ENCODE data around the gene CPAMD8.

Gene CPAMD8

GRCh38 chr19:17026706-17027534 lies at the start of gene CPAMD8:
Gene CPAMD8, minus strand, starts transcription at chr19:17026810. Its CDS starts 168 bp downstream, at chr19:17026642.
- DNase-seq = no peak

DNA sequence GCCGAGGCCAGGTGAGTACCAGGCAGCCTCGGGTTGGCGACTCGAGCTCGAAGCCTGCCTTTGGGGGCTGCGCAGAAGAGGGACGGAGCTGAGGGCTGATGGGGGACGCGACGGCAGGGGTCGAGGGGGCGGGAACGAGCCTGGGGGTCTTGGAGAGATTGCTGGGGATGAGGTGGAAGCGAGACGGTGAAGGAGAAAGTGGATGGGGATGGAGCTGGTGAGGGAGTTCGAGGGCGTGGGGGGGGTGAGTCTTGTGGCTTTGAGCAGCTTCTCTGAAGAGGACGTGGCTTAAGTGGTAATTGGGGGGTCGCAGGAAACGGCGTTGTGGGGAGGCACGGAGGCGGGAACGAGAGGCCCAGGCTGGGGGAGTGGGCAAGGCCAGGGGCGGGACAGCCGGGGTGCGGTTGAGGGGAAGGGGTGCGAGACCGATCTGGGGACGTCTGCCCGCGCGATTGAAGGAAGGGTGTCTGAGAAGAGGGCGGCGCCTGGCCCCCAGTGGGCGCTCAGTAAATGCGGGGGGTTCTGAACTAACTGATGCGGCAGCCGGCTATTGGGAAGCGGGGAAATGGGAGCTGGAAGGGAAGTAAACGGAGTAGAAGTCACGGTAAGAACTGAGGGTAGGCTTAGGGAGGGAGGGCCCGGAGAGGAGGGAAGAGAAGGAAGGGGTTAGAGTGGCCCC lies 49.4 kb upstream of the CPAMD8 start:
- DNase-seq = peak; percentile 37

- peak; percentile 99 for DNase-seq
Measured at GRCh38 chr19:17075035-17075863, 48.6 kb upstream of the CPAMD8 start, which contains the start of the genes HAUS8 and MYO9B. Gene HAUS8, minus strand, starts transcription at chr19:17075452. Its CDS starts 30 bp downstream, at chr19:17075422. Gene MYO9B, plus strand, starts transcription at chr19:17075777. Its CDS starts 25,941 bp downstream, at chr19:17101718.

GRCh38 chr19:17074634-17075034 lies 48.0 kb upstream of the CPAMD8 start:
- DNase-seq = no peak

GRCh38 chr19:17073869-17074633 lies 47.4 kb upstream of the CPAMD8 start:
- no peak for DNase-seq

- DNase-seq = no peak
Measured at GRCh38 chr19:17070912-17071311, 44.3 kb upstream of the CPAMD8 start.

- DNase-seq = no peak
Measured at GRCh38 chr19:17070421-17070820, 43.8 kb upstream of the CPAMD8 start.

GRCh38 chr19:17069193-17069592 lies 42.6 kb upstream of the CPAMD8 start:
- no peak for DNase-seq

- no peak for DNase-seq
Measured at GRCh38 chr19:17063428-17063827, 36.8 kb upstream of the CPAMD8 start.

DNA sequence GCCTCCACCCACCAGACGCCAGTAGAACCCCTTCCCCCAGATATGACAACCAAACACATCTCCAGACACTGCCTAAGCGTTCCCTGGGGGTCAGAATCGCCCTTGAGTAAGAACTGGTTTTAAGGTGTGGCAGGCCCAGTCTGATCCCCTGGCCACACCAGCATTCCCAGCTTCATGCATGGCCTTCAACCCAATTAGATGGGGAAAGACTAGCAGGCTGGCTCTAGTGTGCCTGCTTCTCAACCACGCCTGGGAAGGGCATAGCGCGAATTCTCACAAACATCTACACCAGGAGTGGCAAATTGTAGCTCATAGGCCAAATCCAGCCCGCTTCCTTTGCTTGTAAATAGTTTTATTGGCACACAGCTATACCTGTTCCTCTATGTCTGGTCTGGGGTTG lies 35.1 kb upstream of the CPAMD8 start:
- no peak for DNase-seq

DNA sequence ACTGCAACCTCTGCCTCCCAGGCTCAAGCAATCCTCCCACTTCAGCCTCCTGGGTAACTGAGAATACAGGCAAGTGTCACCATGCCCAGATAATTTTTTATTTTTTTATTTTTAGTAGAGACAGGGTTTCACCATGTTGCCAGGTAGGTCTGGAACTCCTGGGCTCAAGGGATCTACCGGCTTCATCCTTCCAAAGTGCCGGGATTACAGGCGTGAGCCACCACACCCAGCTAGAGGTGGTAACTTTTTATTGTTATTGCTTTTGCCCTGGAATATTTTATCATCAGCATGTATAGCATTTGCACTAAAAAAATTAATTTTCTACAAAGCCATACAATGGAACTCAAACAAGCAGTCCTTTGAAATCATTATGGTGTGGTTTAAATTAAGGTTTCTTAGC lies 34.6 kb upstream of the CPAMD8 start:
- DNase-seq = no peak

DNA sequence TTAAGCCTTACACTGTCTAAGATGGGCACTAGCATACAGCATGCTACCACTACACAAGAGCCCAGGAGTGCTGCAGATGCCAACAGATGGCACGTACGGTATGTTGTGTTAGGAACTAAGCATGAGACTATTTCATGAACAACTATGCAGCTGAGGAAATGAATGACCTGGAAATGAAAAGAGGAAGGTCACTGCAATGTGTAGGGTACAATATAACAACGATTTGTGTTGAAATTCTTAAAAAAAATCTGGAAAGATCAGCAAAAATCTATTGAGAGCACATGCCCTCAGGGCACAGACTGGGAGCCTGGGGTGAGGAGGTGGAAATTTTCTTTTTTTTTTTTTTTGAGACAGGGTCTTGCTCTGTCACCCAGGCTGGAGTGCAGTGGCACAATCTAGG lies 34.2 kb upstream of the CPAMD8 start:
- DNase-seq = no peak

DNA sequence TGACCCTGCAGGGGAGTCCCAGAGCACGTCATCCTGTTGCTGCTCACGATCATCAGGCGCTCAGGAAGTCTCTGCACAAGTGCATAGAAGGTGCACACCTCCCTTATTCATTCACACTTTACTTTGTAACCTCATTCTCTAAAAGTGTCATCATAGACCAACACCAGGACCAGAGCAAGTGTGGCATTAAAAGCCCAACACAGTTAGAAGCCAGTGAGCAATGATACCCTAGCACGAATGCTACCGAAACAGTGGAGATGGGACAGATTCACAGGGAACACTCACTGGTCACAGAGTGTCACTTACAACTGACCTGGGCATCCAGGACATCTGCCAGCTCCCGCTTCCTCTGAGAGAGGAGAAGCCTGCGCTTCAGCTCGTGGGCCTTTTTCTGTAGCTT lies 31.6 kb upstream of the CPAMD8 start:
- DNase-seq = no peak

GRCh38 chr19:17055636-17056035 lies 29.0 kb upstream of the CPAMD8 start:
- no peak for DNase-seq

DNA sequence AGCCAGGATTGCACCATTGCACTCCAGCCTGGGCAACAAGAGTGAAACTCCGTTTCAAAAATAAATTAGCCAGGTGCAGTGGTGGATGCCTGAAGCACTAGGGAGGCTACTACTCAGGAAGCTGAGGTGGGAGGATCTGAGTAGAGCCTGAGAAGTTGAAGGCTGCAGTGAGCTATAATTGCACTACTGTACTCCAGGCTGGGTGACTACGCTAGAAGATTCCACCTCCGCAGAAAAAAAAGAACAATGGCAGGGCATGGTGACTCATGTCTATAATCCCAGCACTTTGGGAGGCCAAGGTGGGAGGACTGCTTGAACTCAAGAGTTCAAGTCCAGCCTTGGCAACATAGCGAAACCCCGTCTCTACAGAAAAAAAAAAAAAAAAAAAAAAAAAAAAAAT lies 28.1 kb upstream of the CPAMD8 start:
- no peak for DNase-seq

DNA sequence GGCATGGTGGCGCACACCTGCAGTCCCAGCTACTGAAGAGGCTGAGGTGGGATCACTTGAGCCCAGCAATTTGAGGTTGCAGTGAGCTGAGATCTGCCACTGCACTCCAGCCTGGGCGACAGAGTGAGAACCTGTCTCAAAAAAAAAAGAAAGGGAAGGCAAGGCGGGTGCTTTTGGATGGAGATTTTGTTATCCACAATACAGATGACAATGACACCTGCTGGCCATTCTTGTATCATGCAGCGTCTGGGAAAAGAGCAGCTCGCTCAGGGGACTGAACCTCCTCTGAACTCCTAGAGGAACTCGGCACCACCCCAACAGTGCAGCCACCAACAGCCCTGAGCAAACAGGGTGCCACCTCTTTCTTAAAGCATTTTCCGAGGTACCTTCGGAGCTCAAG lies 25.8 kb upstream of the CPAMD8 start:
- DNase-seq = peak; percentile 31

GRCh38 chr19:17049711-17050280 lies 23.2 kb upstream of the CPAMD8 start:
- DNase-seq = no peak

DNA sequence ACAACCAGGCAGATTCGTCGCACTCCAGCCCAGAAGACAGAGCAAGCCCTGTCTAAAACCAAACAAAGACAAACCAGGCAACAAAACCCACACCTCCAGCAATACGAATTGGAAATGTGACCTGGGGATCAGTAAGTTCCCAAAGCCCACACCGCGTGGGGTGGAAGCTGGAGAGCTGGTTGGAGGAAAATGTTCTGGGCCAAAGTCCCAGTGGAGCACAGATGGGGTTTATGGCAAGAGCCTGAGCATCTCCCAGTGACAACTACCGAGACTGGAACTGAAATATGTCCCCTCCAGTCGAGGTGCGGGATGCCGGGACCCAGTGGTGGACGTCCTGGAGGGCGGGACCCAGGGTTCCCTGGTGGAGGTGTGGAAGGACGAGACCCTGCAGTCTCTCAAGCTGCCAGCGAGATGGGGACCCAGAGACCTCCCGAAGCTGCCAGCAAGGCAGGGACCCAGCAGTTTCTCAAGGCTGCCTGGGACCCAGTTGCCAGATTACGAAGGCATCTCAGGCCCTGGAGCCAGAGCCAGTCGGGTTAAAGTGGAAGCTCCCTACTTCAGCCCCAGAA lies 22.4 kb upstream of the CPAMD8 start:
- DNase-seq = no peak

DNA sequence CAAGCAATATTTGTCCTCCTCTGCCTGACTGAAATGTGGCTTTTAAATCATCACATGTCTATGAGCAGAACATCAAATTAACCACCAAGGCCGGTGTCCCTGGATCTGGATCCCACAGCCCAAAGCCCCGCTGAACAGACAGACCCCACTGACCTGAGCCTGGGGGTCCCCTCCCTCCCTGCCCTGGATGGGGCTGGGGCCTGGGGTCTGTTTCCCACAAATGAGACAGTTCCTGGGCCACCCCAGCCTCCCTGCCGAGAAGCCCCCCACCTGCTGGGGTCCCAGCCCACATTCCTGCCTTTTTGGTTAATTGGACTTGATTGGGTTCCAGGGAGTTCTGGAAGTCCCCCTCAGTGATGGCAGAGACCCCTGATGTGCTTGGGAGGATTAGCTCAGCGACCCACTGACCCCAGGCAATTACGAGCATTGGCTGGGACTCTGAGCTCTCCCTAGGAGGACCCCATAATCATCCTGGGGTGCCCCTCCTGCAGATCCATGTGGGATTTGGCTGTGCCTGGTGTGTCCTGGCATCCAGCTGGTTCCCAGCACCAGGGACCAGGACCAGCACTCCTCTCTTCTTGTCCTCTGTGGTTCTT lies 19.4 kb upstream of the CPAMD8 start:
- DNase-seq = no peak

GRCh38 chr19:17043744-17044143 lies 17.1 kb upstream of the CPAMD8 start:
- DNase-seq = no peak

DNA sequence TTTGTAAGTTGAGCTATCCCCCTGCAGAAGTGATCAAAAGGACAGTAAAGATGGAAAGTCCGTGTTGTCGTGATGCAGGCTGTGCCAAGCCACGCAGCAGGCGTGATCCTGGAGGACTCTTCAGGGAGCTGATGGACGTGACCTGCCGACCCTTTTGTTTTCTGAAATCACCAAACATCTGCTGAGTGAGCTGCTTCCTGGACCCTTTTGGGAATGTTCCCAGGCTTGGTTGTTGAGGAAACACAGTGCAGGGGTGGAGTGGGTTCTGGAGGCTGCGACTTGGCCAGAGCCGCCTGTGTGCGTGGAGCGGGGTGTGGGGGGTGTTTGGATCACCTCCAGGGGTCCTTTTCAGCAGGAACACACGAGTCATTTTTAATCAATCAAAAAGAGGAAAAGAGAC lies 15.4 kb upstream of the CPAMD8 start:
- DNase-seq = no peak

All from activated CD4-positive, alpha-beta T cell treated with anti-CD3 and anti-CD28 coated beads, Interleukin-2, amount 50 U/mL, for 1 hour (primary cell).